Measurements from ENCODE around the gene UPK3B. TPM values are rescaled to one million over a fixed set of nuclear protein-coding genes. Genes with fewer than 3 reads are reported as not detected.
"Not testable (repeated sequence)": the region's sequence is repeated elsewhere in the genome, so short reads cannot be mapped to it uniquely, and the experiment has no call there.

The UPK3B gene
- total RNA-seq, 1 experiment from 2014 or later = 19.2 TPM

DNA sequence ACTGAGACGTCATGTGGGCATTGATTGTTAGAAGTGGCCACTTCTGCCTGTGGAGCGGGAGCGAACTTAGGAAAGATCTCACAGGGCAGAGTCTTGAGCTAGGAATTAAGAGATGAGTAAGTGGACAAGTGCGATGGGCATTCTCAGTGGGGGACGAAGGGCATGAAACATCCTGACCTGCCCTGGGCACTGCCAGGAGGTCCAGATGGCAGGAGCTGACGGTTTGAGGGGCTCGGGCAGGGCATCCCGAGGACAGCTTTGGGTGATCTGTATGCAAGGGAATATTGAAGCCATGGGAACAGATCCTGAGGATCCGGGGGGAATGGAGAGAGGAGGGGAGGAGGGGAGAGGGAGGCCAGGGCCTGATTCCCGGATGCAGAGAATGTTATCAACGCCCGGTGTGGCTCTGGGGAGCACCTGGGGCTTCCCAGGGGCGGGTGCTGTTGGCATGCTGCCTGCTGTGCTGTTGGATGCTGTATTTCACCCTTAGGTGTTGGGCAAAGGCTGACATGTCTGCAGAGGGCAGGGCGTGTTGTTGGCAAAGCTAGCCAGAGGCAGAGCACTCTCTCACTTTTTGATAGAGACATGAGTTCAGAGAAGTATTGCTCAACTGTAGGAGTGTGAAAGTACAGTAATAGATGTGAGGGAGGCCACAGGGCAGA lies 42.5 kb upstream of the UPK3B start:
- H3K4me3 ChIP-seq; intact Hi-C loops (cut with micrococcal nuclease; ENCODE audit: unreplicated experiment); H3K4me1 ChIP-seq (replicated peaks; ENCODE audit: insufficient read depth); H3K27ac ChIP-seq; H3K9me3 ChIP-seq (ENCODE audit: insufficient read depth, low read depth); H4K20me1 ChIP-seq (ENCODE audit: insufficient read depth); H2AFZ ChIP-seq; H3K27me3 ChIP-seq (ENCODE audit: insufficient read depth, low read depth); H3K36me3 ChIP-seq (ENCODE audit: low read depth); H3K9me2 ChIP-seq (ENCODE audit: insufficient read depth); H3K4me2 ChIP-seq; BruUV-seq (replicated peaks); POLR2A ChIA-PET (ENCODE audit: unreplicated experiment); H3F3A ChIP-seq (ENCODE audit: insufficient read depth, low read depth); CTCF ChIA-PET: not testable (repeated sequence)
- H3K79me2 ChIP-seq (ENCODE audit: low read depth) = peaks cover 20% of the 10 kb centered on the region
- peak; percentile 34 to 96 for DNase-seq

DNA sequence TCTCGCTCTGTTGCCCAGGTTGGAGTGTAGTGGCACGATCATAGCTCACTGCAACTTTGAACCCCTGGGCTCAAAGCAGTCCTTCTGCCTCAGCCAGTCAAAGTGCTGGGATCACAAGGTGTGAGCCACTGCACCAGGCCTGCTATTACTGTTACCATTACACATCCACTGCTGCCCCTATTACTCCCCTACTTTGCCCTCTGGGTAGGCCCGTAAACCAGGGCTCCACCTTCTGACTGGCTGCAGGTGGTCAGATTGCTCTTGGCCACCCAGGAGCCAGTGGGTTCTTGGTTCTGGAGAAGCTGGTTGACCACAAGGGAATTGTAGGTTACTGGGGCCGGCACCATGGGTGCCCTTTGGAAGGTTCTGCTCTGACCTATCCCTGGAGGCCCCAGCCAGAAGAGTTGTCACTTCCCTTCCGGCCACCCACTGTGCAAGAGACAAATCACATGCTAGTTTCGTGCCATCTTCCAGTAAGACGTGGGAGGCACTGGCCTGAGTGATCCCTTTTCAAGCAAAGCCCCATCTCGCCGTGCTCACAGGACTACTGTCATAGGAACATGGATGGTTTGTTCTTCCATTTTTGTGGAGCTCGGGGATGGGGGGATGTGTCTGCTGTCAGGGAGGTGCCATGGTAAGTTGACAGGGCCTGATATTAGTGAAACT lies 38.7 kb upstream of the UPK3B start:
- CTCF ChIA-PET = not testable (repeated sequence)

GRCh38 chr7:76473097-76473496 lies 37.3 kb upstream of the UPK3B start:
- H3K79me2 ChIP-seq (ENCODE audit: low read depth); H3K4me3 ChIP-seq; H3K9me2 ChIP-seq (ENCODE audit: insufficient read depth); H3K9me3 ChIP-seq (ENCODE audit: insufficient read depth, low read depth); H3K4me1 ChIP-seq (replicated peaks; ENCODE audit: insufficient read depth); BruUV-seq (replicated peaks); DNase-seq; H3K4me2 ChIP-seq; H3K27ac ChIP-seq; H3K36me3 ChIP-seq (ENCODE audit: low read depth); H3K27me3 ChIP-seq (ENCODE audit: insufficient read depth, low read depth); H4K20me1 ChIP-seq (ENCODE audit: insufficient read depth); H3F3A ChIP-seq (ENCODE audit: insufficient read depth, low read depth); CTCF ChIA-PET; intact Hi-C loops (cut with micrococcal nuclease; ENCODE audit: unreplicated experiment); POLR2A ChIA-PET (ENCODE audit: unreplicated experiment); H2AFZ ChIP-seq: not testable (repeated sequence)

More for the DNA sequence above, 38.7 kb upstream of the UPK3B start:
- intact Hi-C loops (cut with micrococcal nuclease; ENCODE audit: unreplicated experiment); H3K9me3 ChIP-seq (ENCODE audit: insufficient read depth, low read depth); H4K20me1 ChIP-seq (ENCODE audit: insufficient read depth); H2AFZ ChIP-seq; H3K4me3 ChIP-seq; H3K27ac ChIP-seq; POLR2A ChIA-PET (ENCODE audit: unreplicated experiment); H3K79me2 ChIP-seq (ENCODE audit: low read depth); H3K27me3 ChIP-seq (ENCODE audit: insufficient read depth, low read depth); DNase-seq; H3K4me1 ChIP-seq (replicated peaks; ENCODE audit: insufficient read depth); H3K9me2 ChIP-seq (ENCODE audit: insufficient read depth); H3K4me2 ChIP-seq; H3F3A ChIP-seq (ENCODE audit: insufficient read depth, low read depth); BruUV-seq (replicated peaks); H3K36me3 ChIP-seq (ENCODE audit: low read depth): not testable (repeated sequence)

DNA sequence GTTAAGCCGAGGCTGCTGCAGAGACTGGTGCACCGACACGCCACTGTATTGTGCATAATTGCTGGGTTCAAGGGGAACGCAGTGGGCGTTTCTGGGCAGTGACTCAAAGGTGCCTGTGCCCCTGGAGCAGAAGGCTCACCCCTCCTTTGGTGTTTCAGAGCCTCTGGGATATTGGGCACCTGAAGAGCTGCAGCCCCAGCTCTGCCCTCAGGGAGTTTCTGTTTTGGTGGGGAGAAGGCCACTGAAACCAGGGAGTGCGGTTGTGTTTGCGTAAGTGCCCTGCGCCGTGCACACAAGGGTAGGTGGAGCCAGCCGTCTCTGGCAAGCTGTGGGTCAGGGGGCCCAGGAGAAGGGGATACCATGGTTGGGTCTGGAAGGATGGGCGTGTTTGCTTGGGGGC lies 34.1 kb upstream of the UPK3B start:
- H3K4me1 ChIP-seq (replicated peaks; ENCODE audit: insufficient read depth); H3K27me3 ChIP-seq (ENCODE audit: insufficient read depth, low read depth); CTCF ChIA-PET; DNase-seq; H3K4me2 ChIP-seq; H4K20me1 ChIP-seq (ENCODE audit: insufficient read depth); H3K9me3 ChIP-seq (ENCODE audit: insufficient read depth, low read depth); intact Hi-C loops (cut with micrococcal nuclease; ENCODE audit: unreplicated experiment); H3K27ac ChIP-seq; H2AFZ ChIP-seq; H3K4me3 ChIP-seq; BruUV-seq (replicated peaks); POLR2A ChIA-PET (ENCODE audit: unreplicated experiment); H3F3A ChIP-seq (ENCODE audit: insufficient read depth, low read depth); H3K36me3 ChIP-seq (ENCODE audit: low read depth); H3K79me2 ChIP-seq (ENCODE audit: low read depth); H3K9me2 ChIP-seq (ENCODE audit: insufficient read depth): not testable (repeated sequence)

DNA sequence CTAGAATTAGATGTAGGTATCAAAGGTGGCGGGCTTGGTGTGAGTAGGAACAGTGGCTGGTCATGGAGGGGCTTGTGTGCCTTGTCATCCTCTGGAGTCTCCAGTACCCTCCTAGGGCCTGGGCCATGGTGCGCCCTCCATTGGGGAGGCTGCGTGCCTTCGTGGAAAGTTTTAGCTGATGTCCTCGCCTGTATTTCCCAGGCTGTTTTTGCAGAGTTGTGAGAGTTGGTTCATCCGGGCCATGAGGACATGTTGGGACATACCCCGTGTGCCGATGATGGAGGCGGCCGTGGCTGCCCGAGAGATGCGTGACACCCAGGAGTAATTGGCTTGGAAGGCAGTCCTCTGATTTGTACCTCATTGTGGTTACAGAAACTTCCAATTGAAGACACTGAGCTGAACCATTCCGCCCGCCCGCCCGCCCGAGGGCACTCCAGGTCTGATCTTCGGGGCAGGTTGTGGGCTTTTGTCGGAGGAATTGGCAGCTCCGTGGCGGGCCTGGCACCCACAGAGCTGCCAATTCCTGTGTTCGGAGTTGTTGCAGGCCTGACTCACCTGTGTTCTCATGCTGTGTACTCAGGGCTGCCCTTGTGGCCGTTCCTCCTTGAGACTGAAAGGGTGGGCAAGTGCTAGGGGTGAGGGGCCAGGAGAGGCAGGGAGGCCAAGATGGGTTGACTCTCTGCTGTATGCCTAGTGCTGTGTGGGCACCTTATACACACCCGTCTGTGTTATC lies 33.4 kb upstream of the UPK3B start:
- not testable (repeated sequence) for H3K4me2 ChIP-seq; H3K79me2 ChIP-seq (ENCODE audit: low read depth); DNase-seq

DNA sequence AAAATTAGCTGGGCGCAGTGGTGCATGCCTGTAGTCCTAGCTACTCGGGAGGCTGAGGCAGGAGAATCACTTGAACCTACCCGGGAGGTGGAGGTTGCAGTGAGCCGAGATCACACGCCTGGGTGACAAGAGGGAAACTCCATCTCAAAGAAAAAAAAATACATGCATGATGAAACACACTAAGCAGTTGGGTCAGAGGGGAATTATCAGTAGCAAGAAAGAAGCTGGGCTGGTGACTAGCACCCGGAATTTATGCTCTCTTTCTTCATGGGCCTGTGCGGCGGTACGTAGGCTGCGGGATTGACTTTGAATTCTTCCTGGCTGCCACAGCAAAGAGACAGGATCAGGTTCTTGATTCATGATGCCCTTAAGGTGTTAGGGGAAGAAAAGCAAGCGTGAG lies 30.7 kb upstream of the UPK3B start:
- CTCF ChIA-PET = not testable (repeated sequence)

More for the DNA sequence above, 33.4 kb upstream of the UPK3B start:
- H3K4me1 ChIP-seq (replicated peaks; ENCODE audit: insufficient read depth); POLR2A ChIA-PET (ENCODE audit: unreplicated experiment); H3F3A ChIP-seq (ENCODE audit: insufficient read depth, low read depth); intact Hi-C loops (cut with micrococcal nuclease; ENCODE audit: unreplicated experiment); H4K20me1 ChIP-seq (ENCODE audit: insufficient read depth); H3K9me2 ChIP-seq (ENCODE audit: insufficient read depth); H3K27me3 ChIP-seq (ENCODE audit: insufficient read depth, low read depth); H2AFZ ChIP-seq; H3K4me3 ChIP-seq; H3K27ac ChIP-seq; CTCF ChIA-PET; BruUV-seq (replicated peaks); H3K36me3 ChIP-seq (ENCODE audit: low read depth); H3K9me3 ChIP-seq (ENCODE audit: insufficient read depth, low read depth): not testable (repeated sequence)

GRCh38 chr7:76480403-76481253 lies 29.7 kb upstream of the UPK3B start:
- H3K79me2 ChIP-seq (ENCODE audit: low read depth); H4K20me1 ChIP-seq (ENCODE audit: insufficient read depth); CTCF ChIA-PET; DNase-seq; H3F3A ChIP-seq (ENCODE audit: insufficient read depth, low read depth); POLR2A ChIA-PET (ENCODE audit: unreplicated experiment); H2AFZ ChIP-seq; H3K4me2 ChIP-seq; H3K4me3 ChIP-seq; BruUV-seq (replicated peaks); H3K9me3 ChIP-seq (ENCODE audit: insufficient read depth, low read depth); H3K9me2 ChIP-seq (ENCODE audit: insufficient read depth); H3K27me3 ChIP-seq (ENCODE audit: insufficient read depth, low read depth); H3K36me3 ChIP-seq (ENCODE audit: low read depth); H3K4me1 ChIP-seq (replicated peaks; ENCODE audit: insufficient read depth); intact Hi-C loops (cut with micrococcal nuclease; ENCODE audit: unreplicated experiment): not testable (repeated sequence)
- H3K27ac ChIP-seq = peak overlapping the region; percentile 19; the same call in 1 of the 2 replicates

More for the DNA sequence above, 30.7 kb upstream of the UPK3B start:
- H3K36me3 ChIP-seq (ENCODE audit: low read depth); intact Hi-C loops (cut with micrococcal nuclease; ENCODE audit: unreplicated experiment); H3K79me2 ChIP-seq (ENCODE audit: low read depth); H2AFZ ChIP-seq; POLR2A ChIA-PET (ENCODE audit: unreplicated experiment); H4K20me1 ChIP-seq (ENCODE audit: insufficient read depth); DNase-seq; H3K9me3 ChIP-seq (ENCODE audit: insufficient read depth, low read depth); H3K9me2 ChIP-seq (ENCODE audit: insufficient read depth); H3F3A ChIP-seq (ENCODE audit: insufficient read depth, low read depth); H3K4me2 ChIP-seq; BruUV-seq (replicated peaks); H3K27me3 ChIP-seq (ENCODE audit: insufficient read depth, low read depth); H3K4me1 ChIP-seq (replicated peaks; ENCODE audit: insufficient read depth); H3K4me3 ChIP-seq: not testable (repeated sequence)
- H3K27ac ChIP-seq = peak overlapping the region; percentile 61

Data from PC-9 (cell line).